Testis (tissue), 2 donors: ENCODE results near the gene RAD51.

ENCODE experiments used
- CTCF ChIP-seq, 3 experiments: fragments of 450-650 bp in 2 of 3; fragments of 200-600 bp in 1 of 3; sonication (generic) in 1 of 3; IDR thresholded peaks; one replicate each; pipeline ENCODE4 v1.5.1; 2016 to 2019; ENCODE audit warnings: antibody characterized with exemption in 3 of 3, mild to moderate bottlenecking in 2 of 3, moderate library complexity in 1 of 3
- POLR2A ChIP-seq: fragments of 450-650 bp; IDR thresholded peaks from one replicate; pipeline ENCODE4 v1.6.1; 2017; ENCODE audit warnings: antibody characterized with exemption, mild to moderate bottlenecking, moderate library complexity

GRCh38 chr15:40749151-40749630, 54.2 kb downstream of the RAD51 start:
- TF ChIP-seq CTCF (IDR thresholded peaks at IDR 0.05) (no peak), POLR2A (no peak)
